K562 (cell line): Measurements from ENCODE around the gene PDE6B.

Source experiments
- HDAC8 ChIP-seq: fragments of 450-650 bp; IDR thresholded peaks from 2 replicates; pipeline ENCODE4 v1.6.1; 2016; ENCODE audit warnings: mild to moderate bottlenecking, missing genetic modification characterization, moderate library complexity, missing compliant biosample characterization
- SAP30 ChIP-seq: fragments of 200-600 bp; sonication (generic); IDR thresholded peaks from 2 replicates; pipeline ENCODE4 v1.6.1; 2012; ENCODE audit warnings: borderline replicate concordance, low read depth, mild to moderate bottlenecking, moderate library complexity, low read length, control low read depth, inconsistent platforms; ENCODE audit not compliant: insufficient read depth, poor library complexity, severe bottlenecking
- ZBTB8A ChIP-seq: fragments of 450-650 bp; IDR thresholded peaks from 2 replicates; pipeline ENCODE4 v1.6.1; 2018; ENCODE audit warnings: mild to moderate bottlenecking, moderate library complexity; ENCODE audit not compliant: partially characterized antibody
- TF ChIP-seq, protein P1 (sequence below), 3 experiments: fragments of 200-800 bp in 1 of 3; fragments of 250-450 bp in 1 of 3; fragments of 450-650 bp in 1 of 3; sonication (Bioruptor Pico) in 1 of 3; sonication (Bioruptor generic) in 1 of 3; formaldehyde crosslinking in 1 of 3; IDR thresholded peaks; 2 replicates each; pipeline versions ENCODE4 v1.6.1 to v1.8.0; 2016 to 2022; ENCODE audit warnings: mild to moderate bottlenecking in 2 of 3, missing genetic modification characterization in 2 of 3, missing compliant biosample characterization in 1 of 3, moderate library complexity in 1 of 3
- TF ChIP-seq, protein P2 (sequence below), 3 experiments: IDR thresholded peaks in 2 of 3; conservative IDR thresholded peaks in 1 of 3; 2 replicates each; pipeline ENCODE4 v1.5.1; 2011 to 2012; ENCODE audit warnings: low read length in 3 of 3, mild to moderate bottlenecking in 3 of 3, control low read depth in 2 of 3, improper control_type of control experiment in 1 of 3, inconsistent platforms in 1 of 3, low read depth in 1 of 3, mixed read lengths in 1 of 3, moderate library complexity in 1 of 3; ENCODE audit not compliant: insufficient read depth in 2 of 3

DNA sequence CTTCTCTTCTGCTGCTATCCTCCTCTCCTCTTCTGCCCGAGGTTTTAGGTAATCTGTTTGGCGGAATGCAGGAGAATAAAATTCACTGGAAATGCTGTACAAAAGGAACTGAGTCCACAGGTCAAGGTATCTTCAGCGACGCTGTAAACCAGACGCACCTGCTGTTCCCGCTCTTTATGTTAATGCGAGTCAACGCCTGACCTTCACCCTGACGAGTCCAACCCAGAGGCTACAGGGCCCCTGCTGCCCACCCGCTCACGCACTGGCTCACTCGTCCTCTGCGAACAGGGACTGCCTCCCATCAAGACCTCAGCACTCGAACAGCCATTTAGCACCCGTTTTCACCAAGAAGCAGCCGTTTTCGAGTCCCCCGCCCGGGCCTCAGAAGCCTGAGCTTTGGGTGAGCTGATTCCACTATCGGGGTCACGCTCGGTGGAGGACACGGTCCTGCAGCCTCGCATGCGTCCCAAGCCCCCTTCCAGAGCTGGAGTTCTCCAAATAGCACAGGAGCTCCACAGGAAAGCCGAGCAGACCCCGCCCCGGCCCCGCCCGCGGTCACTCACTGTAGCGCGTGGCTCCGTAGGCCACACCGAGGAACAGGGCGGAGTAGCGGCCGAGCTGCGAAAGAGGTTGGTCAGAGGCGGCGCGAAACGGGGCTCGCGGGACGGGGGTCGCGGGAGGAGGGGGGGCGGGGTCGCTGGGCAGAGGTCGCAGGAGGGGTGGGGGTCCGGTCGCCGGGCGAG is 48.1 kb downstream of the PDE6B start:
- TF ChIP-seq, protein P1, sequence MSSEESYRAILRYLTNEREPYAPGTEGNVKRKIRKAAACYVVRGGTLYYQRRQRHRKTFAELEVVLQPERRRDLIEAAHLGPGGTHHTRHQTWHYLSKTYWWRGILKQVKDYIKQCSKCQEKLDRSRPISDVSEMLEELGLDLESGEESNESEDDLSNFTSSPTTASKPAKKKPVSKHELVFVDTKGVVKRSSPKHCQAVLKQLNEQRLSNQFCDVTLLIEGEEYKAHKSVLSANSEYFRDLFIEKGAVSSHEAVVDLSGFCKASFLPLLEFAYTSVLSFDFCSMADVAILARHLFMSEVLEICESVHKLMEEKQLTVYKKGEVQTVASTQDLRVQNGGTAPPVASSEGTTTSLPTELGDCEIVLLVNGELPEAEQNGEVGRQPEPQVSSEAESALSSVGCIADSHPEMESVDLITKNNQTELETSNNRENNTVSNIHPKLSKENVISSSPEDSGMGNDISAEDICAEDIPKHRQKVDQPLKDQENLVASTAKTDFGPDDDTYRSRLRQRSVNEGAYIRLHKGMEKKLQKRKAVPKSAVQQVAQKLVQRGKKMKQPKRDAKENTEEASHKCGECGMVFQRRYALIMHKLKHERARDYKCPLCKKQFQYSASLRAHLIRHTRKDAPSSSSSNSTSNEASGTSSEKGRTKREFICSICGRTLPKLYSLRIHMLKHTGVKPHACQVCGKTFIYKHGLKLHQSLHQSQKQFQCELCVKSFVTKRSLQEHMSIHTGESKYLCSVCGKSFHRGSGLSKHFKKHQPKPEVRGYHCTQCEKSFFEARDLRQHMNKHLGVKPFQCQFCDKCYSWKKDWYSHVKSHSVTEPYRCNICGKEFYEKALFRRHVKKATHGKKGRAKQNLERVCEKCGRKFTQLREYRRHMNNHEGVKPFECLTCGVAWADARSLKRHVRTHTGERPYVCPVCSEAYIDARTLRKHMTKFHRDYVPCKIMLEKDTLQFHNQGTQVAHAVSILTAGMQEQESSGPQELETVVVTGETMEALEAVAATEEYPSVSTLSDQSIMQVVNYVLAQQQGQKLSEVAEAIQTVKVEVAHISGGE (CRISPR knock-in tag; IDR thresholded peaks at IDR 0.05) = no peak
- TF ChIP-seq, protein P2, sequence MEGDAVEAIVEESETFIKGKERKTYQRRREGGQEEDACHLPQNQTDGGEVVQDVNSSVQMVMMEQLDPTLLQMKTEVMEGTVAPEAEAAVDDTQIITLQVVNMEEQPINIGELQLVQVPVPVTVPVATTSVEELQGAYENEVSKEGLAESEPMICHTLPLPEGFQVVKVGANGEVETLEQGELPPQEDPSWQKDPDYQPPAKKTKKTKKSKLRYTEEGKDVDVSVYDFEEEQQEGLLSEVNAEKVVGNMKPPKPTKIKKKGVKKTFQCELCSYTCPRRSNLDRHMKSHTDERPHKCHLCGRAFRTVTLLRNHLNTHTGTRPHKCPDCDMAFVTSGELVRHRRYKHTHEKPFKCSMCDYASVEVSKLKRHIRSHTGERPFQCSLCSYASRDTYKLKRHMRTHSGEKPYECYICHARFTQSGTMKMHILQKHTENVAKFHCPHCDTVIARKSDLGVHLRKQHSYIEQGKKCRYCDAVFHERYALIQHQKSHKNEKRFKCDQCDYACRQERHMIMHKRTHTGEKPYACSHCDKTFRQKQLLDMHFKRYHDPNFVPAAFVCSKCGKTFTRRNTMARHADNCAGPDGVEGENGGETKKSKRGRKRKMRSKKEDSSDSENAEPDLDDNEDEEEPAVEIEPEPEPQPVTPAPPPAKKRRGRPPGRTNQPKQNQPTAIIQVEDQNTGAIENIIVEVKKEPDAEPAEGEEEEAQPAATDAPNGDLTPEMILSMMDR (IDR thresholded peaks at IDR 0.05 in 2 of 3, conservative IDR thresholded peaks at IDR 0.05 in 1 of 3; ENCODE audit: insufficient read depth in 2 of 3, low read depth in 1 of 3, low read length in 3 of 3) = no peak
- TF ChIP-seq HDAC8 (tag) = no peak
- no peak for TF ChIP-seq ZBTB8A
- TF ChIP-seq SAP30 = no peak
